IMR-90 (cell line): Measurements from ENCODE around the gene ZFAND6. TPM values are rescaled to one million over a fixed set of nuclear protein-coding genes. Genes with fewer than 3 reads are reported as not detected.

Experiments
- ATAC-seq: fragments of 200-7000 bp; cut with Tn5 transposase; 2 replicates; pipeline ENCODE4 v1.9.1; 2020; ENCODE audit warnings: low read depth, mild to moderate bottlenecking, moderate library complexity
- BruUV-seq: library from RNA; stranded (reverse); fragments of 400-500 nt; replicated peaks from 2 replicates; lab custom pipeline; 2021; lab: Mats Ljungman, UMichigan
- CTCF ChIA-PET: fragments of 300-600 bp; formaldehyde crosslinking; extraction: SDS; loops from one replicate; lab custom pipeline; 2021; ENCODE audit warnings: antibody characterized with exemption; lab: Yijun Ruan, JAX
- POLR2A ChIA-PET: fragments of 300-600 bp; sonication (Branson Sonifier 250); formaldehyde crosslinking; loops from one replicate; lab custom pipeline; 2022; ENCODE audit warnings: antibody characterized with exemption; ENCODE audit not compliant: unreplicated experiment; lab: Charles Lee
- DNase-seq: peaks from one replicate; pipeline ENCODE4 v3.0.0; 2013
- H2AFZ ChIP-seq: replicated peaks from 2 replicates; pipeline ENCODE3; 2013; ENCODE audit warnings: low read length, mild to moderate bottlenecking; ENCODE audit not compliant: poor library complexity
- H2AK5ac ChIP-seq: 2 replicates; pipeline ENCODE4 v1.6.1; 2013; ENCODE audit warnings: low read depth, low read length, inconsistent platforms
- H2AK9ac ChIP-seq: replicated peaks from 2 replicates; pipeline ENCODE3; 2013; ENCODE audit warnings: mild to moderate bottlenecking, low read depth, low read length, moderate library complexity; ENCODE audit not compliant: poor library complexity
- H2BK120ac ChIP-seq: 2 replicates; pipeline ENCODE4 v1.6.1; 2013; ENCODE audit warnings: low read depth, low read length, inconsistent platforms
- H2BK15ac ChIP-seq: 3 replicates; pipeline ENCODE4 v1.6.1; 2013; ENCODE audit warnings: low read depth, low read length, inconsistent platforms
- H2BK20ac ChIP-seq: 2 replicates; pipeline ENCODE4 v1.6.1; 2013; ENCODE audit warnings: low read depth, mild to moderate bottlenecking, inconsistent platforms, low read length, moderate library complexity
- H2BK5ac ChIP-seq: 2 replicates; pipeline ENCODE4 v1.6.1; 2013; ENCODE audit warnings: mild to moderate bottlenecking, low read depth, low read length, inconsistent platforms; ENCODE audit not compliant: poor library complexity, severe bottlenecking
- H3K14ac ChIP-seq: replicated peaks from 2 replicates; pipeline ENCODE4 v1.6.1; 2013; ENCODE audit warnings: low read depth, low read length, inconsistent platforms
- H3K18ac ChIP-seq: 2 replicates; pipeline ENCODE4 v1.6.1; 2013; ENCODE audit warnings: low read depth, low read length, control low read depth
- H3K23ac ChIP-seq: 2 replicates; pipeline ENCODE4 v1.6.1; 2013; ENCODE audit warnings: low read depth, low read length, inconsistent platforms
- H3K27ac ChIP-seq: 2 replicates; pipeline ENCODE4 v1.5.1; 2013; ENCODE audit warnings: mild to moderate bottlenecking, control low read depth, low read length; ENCODE audit not compliant: insufficient read depth
- H3K27me3 ChIP-seq: 2 replicates; pipeline ENCODE4 v1.6.1; 2013; ENCODE audit warnings: low read length; ENCODE audit not compliant: control insufficient read depth, insufficient read depth
- H3K36me3 ChIP-seq: 2 replicates; pipeline ENCODE4 v1.6.1; 2013; ENCODE audit warnings: low read length, mixed read lengths; ENCODE audit not compliant: control insufficient read depth, insufficient read depth
- H3K4ac ChIP-seq: 2 replicates; pipeline ENCODE4 v1.6.1; 2013; ENCODE audit warnings: low read depth, low read length, inconsistent platforms
- H3K4me1 ChIP-seq: 2 replicates; pipeline ENCODE4 v1.6.1; 2013; ENCODE audit warnings: low read length, mixed read lengths; ENCODE audit not compliant: control insufficient read depth, insufficient read depth
- H3K4me2 ChIP-seq: 2 replicates; pipeline ENCODE4 v1.6.1; 2013; ENCODE audit warnings: low read depth, mild to moderate bottlenecking, control low read depth, low read length, moderate library complexity
- H3K4me3 ChIP-seq: 2 replicates; pipeline ENCODE4 v1.5.1; 2013; ENCODE audit warnings: low read depth, mild to moderate bottlenecking, control low read depth, low read length, moderate library complexity; ENCODE audit not compliant: insufficient read depth
- H3K56ac ChIP-seq: 2 replicates; pipeline ENCODE4 v1.6.1; 2013; ENCODE audit warnings: low read length, inconsistent platforms; ENCODE audit not compliant: insufficient read depth; ENCODE audit errors: extremely low read depth
- H3K79me1 ChIP-seq, 2 experiments: 2 replicates each; pipeline ENCODE4 v1.6.1; 2013; ENCODE audit warnings: low read length in 2 of 2, inconsistent platforms in 1 of 2, low read depth in 1 of 2
- H3K9ac ChIP-seq: 2 replicates; pipeline ENCODE4 v1.6.1; 2013; ENCODE audit warnings: low read depth, low read length, control low read depth
- H3K9me1 ChIP-seq: 2 replicates; pipeline ENCODE4 v1.6.1; 2013; ENCODE audit warnings: low read length, inconsistent platforms; ENCODE audit not compliant: insufficient read depth
- H3K9me3 ChIP-seq: 2 replicates; pipeline ENCODE4 v1.6.1; 2013; ENCODE audit warnings: low read length; ENCODE audit not compliant: control insufficient read depth, insufficient read depth
- H4K20me1 ChIP-seq: 2 replicates; pipeline ENCODE4 v1.6.1; 2013; ENCODE audit warnings: low read length, inconsistent platforms; ENCODE audit not compliant: insufficient read depth
- H4K5ac ChIP-seq: 2 replicates; pipeline ENCODE4 v1.6.1; 2013; ENCODE audit warnings: mild to moderate bottlenecking, low read depth, low read length, control low read depth
- H4K8ac ChIP-seq, 2 experiments: 2 replicates each; pipeline ENCODE4 v1.6.1; 2013; ENCODE audit warnings: low read depth in 2 of 2, low read length in 2 of 2, control low read depth in 1 of 2, inconsistent platforms in 1 of 2
- H4K91ac ChIP-seq: 2 replicates; pipeline ENCODE4 v1.6.1; 2013; ENCODE audit warnings: low read depth, low read length, inconsistent platforms; ENCODE audit not compliant: insufficient read depth
- BHLHE40 ChIP-seq: fragments of 150-350 bp; IDR thresholded peaks from 2 replicates; pipeline ENCODE4 v1.6.1; 2016; ENCODE audit warnings: mild to moderate bottlenecking, low read depth, low read length
- CEBPB ChIP-seq: IDR thresholded peaks from 2 replicates; pipeline ENCODE4 v1.6.1; 2012; ENCODE audit warnings: low read depth, low read length, improper control_type of control experiment
- CHD1 ChIP-seq: IDR thresholded peaks from 2 replicates; pipeline ENCODE4 v1.6.1; 2012; ENCODE audit warnings: low read depth, low read length, improper control_type of control experiment
- ELK1 ChIP-seq: fragments of 150-350 bp; IDR thresholded peaks from 2 replicates; pipeline ENCODE4 v1.6.1; 2016; ENCODE audit warnings: low read depth, mild to moderate bottlenecking, low read length, moderate library complexity, borderline replicate concordance
- FOS ChIP-seq: fragments of 150-350 bp; IDR thresholded peaks from 2 replicates; pipeline ENCODE4 v1.6.1; 2016; ENCODE audit warnings: low read depth, low read length
- MAFK ChIP-seq: IDR thresholded peaks from 2 replicates; pipeline ENCODE4 v1.6.1; 2012; ENCODE audit warnings: low read depth, low read length, improper control_type of control experiment
- MAZ ChIP-seq: IDR thresholded peaks from 2 replicates; pipeline ENCODE4 v1.6.1; 2012; ENCODE audit warnings: low read depth, mild to moderate bottlenecking, low read length, improper control_type of control experiment, moderate library complexity, borderline replicate concordance
- MXI1 ChIP-seq: IDR thresholded peaks from 2 replicates; pipeline ENCODE4 v1.6.1; 2012; ENCODE audit warnings: low read depth, mild to moderate bottlenecking, low read length, moderate library complexity, borderline replicate concordance
- NFE2L2 ChIP-seq: fragments of 150-350 bp; IDR thresholded peaks from 2 replicates; pipeline ENCODE4 v1.6.1; 2016; ENCODE audit warnings: low read depth, mild to moderate bottlenecking, low read length
- POLR2A ChIP-seq: IDR thresholded peaks from 2 replicates; pipeline ENCODE4 v1.6.1; 2012; ENCODE audit warnings: mild to moderate bottlenecking, low read depth, low read length
- RAD21 ChIP-seq: IDR thresholded peaks from 2 replicates; pipeline ENCODE4 v1.6.1; 2012; ENCODE audit warnings: low read length, improper control_type of control experiment
- RCOR1 ChIP-seq: IDR thresholded peaks from 2 replicates; pipeline ENCODE4 v1.6.1; 2012; ENCODE audit warnings: mild to moderate bottlenecking, low read length, improper control_type of control experiment; ENCODE audit not compliant: insufficient replicate concordance
- RFX5 ChIP-seq: IDR thresholded peaks from 2 replicates; pipeline ENCODE4 v1.8.0; 2012; ENCODE audit warnings: low read depth, mild to moderate bottlenecking, low read length, moderate library complexity
- SMC3 ChIP-seq: fragments of 150-350 bp; IDR thresholded peaks from 2 replicates; pipeline ENCODE4 v1.6.1; 2016; ENCODE audit warnings: low read depth, mild to moderate bottlenecking, antibody characterized with exemption, low read length, moderate library complexity
- WGBS, 2 experiments: methylation state at CpG; one replicate each; pipeline versions ENCODE4 v1.1.5 to v1.1.7; 2013; ENCODE audit warnings: missing lambda C conversion rate in 2 of 2; ENCODE audit not compliant: insufficient read length in 1 of 2; ENCODE audit errors: extremely low coverage in 2 of 2; 5-methylcytosine and 5-hydroxymethylcytosine counted together
- dilution Hi-C: fragments of 300-500 bp; cut with HindIII; formaldehyde crosslinking; loops from one replicate; pipeline ENCODE4 v1.14.3; 2018; ENCODE audit warnings: low sequenced_read_pairs; ENCODE audit not compliant: unreplicated experiment
- in situ Hi-C: fragments of 300-500 bp; cut with MboI; formaldehyde crosslinking; loops from 3 replicates; pipeline ENCODE4 v1.14.3; 2019; ENCODE audit warnings: low sequenced_read_pairs, inconsistent platforms, mixed read lengths
- intact Hi-C: fragments of 100-400 bp; cut with micrococcal nuclease; formaldehyde crosslinking; loops from 2 replicates; pipeline ENCODE4 v1.10.0; 2022
- polyA plus RNA-seq, 3 experiments: library from polyadenylated mRNA; depleted of rRNA; stranded (reverse); fragments of >200 nt; gene quantifications; 2 replicates each; pipeline ENCODE4 v1.2.3, GENCODE V29; 2012; ENCODE audit warnings: low replicate concordance in 1 of 3
- total RNA-seq: library from RNA; depleted of rRNA; stranded (reverse); fragments of >200 nt; gene quantifications from 2 replicates; pipeline ENCODE4 v1.2.3, GENCODE V29; 2012
- TF ChIP-seq, protein P1 (sequence below): fragments of 150-350 bp; IDR thresholded peaks from 2 replicates; pipeline ENCODE4 v1.6.1; 2017; ENCODE audit warnings: mild to moderate bottlenecking, antibody characterized with exemption, low read length, low read depth
- TF ChIP-seq, protein P2 (sequence below): conservative IDR thresholded peaks from 2 replicates; pipeline ENCODE4 v1.5.1; 2012; ENCODE audit warnings: mild to moderate bottlenecking, low read depth, low read length, improper control_type of control experiment

The ZFAND6 gene
- total and polyA plus RNA-seq, 2 of the 4 experiments (the other 2 are of a cell fraction): 77.5 to 96.4 TPM

DNA sequence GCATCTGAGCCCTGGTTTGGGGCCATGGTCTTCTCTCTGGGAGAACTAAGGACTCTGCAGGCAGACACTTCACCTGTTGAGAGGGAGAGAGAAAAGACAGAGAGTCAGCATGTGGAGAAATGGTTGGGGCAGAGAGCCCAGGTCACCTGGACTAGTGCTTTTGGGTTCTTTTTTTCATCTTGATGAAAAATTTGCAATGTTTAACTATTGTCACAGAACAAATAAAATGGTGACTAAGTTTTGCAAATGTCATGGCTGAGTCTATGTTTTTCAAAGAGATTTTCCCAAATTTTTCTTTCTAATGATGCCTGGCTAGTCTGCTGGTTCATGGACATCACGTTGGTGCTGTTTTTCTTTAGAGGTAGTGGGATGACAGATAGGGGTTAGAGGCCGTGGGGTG lies 111.1 kb downstream of the ZFAND6 start:
- H3K4me1 ChIP-seq: peaks cover 12% of the 10 kb centered on the region
- dilution Hi-C loops (no loop called here), in situ Hi-C loops (loop anchor here (10.0 kb wide), 1 partner anchor 266 kb away; no protein-coding TSS in a partner anchor), intact Hi-C loops (loop anchor here (5.0 to 10.0 kb wide), 3 partner anchors 98 to 273 kb away; partner anchors contain the start of gene MTHFS)
- H3K27me3 ChIP-seq: no peaks in the 10 kb centered on the region
- no peak overlapping the region for H2BK15ac ChIP-seq
- CTCF ChIA-PET: no interaction called here
- H3K18ac ChIP-seq: no peak overlapping the region
- WGBS, 2 experiments: no CpG with 5 or more reads among the region's 2 CpGs
- peaks cover 14% of the 10 kb centered on the region; the same call in 1 of the 2 replicates for H3K9me1 ChIP-seq
- H4K20me1 ChIP-seq: 0 out of 2 replicates have a peak, but pooled peaks cover 8% of the 10 kb centered on the region
- no peak overlapping the region for H4K91ac ChIP-seq
- no peak overlapping the region for H3K4ac ChIP-seq
- no peak overlapping the region for H2BK20ac ChIP-seq
- no peak overlapping the region for H3K4me2 ChIP-seq
- no peak overlapping the region for H2AK9ac ChIP-seq
- no peak overlapping the region for H2AFZ ChIP-seq
- no peak overlapping the region for H2BK120ac ChIP-seq
- no peaks in the 10 kb centered on the region for H3K9me3 ChIP-seq
- H2BK5ac ChIP-seq: no peak overlapping the region
- ATAC-seq: no peak
- DNase-seq: no peak
- H2AK5ac ChIP-seq: no peak overlapping the region
- peaks cover 9% of the 10 kb centered on the region; the same call in 1 of the 2 replicates for H3K36me3 ChIP-seq
- no peak overlapping the region for H3K9ac ChIP-seq
- no peak overlapping the region for H4K8ac ChIP-seq
- TF ChIP-seq CHD1 (no peak), POLR2A (no peak), MXI1 (no peak), MAFK (no peak), ELK1 (no peak), FOS (no peak), SMC3 (no peak), RCOR1 (no peak), RAD21 (no peak), CEBPB (no peak), RFX5 (no peak), MAZ (no peak), NFE2L2 (no peak), BHLHE40 (no peak)
- TF ChIP-seq, protein P1, sequence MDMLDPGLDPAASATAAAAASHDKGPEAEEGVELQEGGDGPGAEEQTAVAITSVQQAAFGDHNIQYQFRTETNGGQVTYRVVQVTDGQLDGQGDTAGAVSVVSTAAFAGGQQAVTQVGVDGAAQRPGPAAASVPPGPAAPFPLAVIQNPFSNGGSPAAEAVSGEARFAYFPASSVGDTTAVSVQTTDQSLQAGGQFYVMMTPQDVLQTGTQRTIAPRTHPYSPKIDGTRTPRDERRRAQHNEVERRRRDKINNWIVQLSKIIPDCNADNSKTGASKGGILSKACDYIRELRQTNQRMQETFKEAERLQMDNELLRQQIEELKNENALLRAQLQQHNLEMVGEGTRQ: no peak
- TF ChIP-seq, protein P2, sequence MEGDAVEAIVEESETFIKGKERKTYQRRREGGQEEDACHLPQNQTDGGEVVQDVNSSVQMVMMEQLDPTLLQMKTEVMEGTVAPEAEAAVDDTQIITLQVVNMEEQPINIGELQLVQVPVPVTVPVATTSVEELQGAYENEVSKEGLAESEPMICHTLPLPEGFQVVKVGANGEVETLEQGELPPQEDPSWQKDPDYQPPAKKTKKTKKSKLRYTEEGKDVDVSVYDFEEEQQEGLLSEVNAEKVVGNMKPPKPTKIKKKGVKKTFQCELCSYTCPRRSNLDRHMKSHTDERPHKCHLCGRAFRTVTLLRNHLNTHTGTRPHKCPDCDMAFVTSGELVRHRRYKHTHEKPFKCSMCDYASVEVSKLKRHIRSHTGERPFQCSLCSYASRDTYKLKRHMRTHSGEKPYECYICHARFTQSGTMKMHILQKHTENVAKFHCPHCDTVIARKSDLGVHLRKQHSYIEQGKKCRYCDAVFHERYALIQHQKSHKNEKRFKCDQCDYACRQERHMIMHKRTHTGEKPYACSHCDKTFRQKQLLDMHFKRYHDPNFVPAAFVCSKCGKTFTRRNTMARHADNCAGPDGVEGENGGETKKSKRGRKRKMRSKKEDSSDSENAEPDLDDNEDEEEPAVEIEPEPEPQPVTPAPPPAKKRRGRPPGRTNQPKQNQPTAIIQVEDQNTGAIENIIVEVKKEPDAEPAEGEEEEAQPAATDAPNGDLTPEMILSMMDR: no peak
- POLR2A ChIA-PET: no interaction called here
- H3K4me3 ChIP-seq: no peak overlapping the region
- no peak overlapping the region for H4K5ac ChIP-seq
- no TSS peak for BruUV-seq
- no peak overlapping the region for H3K27ac ChIP-seq
- H3K14ac ChIP-seq: no peak overlapping the region
- no peak overlapping the region for H3K23ac ChIP-seq
- no peak overlapping the region for H3K56ac ChIP-seq
- H3K79me1 ChIP-seq: peaks cover 0 to 18% of the 10 kb centered on the region in 2 experiments; a peak in 2 of 4 replicates
